ENCODE results near the gene UQCR11. TPM values are rescaled to one million over a fixed set of nuclear protein-coding genes. Genes with fewer than 3 reads are reported as not detected.

UQCR11 gene
- total and polyA plus RNA-seq, 8 donors, result 40.5 to 89.4 (median 73.7) TPM

DNA sequence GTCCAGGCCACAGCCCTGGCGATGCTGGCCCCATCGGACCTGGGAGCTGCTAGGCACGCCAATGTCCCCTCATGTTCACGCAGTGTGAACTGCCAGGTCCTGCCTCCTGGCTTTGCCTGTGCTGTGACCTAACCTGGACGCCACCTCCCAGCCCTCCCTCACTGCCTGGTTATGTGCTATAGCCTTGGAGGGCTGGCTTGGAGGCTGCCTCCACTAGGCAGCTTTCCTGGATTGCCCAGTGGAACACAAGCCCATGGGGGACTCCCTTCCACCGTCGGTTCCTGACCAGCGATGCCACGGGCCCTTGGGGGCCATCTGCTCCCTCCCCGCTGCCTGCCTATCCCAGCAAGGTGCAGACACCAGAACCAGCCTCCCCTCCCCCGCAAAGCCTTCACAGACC, 15.2 kb upstream of the UQCR11 start:
- Histone ChIP-seq H3K27ac (no peak overlapping the region), H3K36me3 (peaks cover 0 to 2% (median 0%) of the 10 kb centered on the region in 3 donors), H3K4me3 (no peak overlapping the region), H3K27me3 (no peaks in the 10 kb centered on the region), H3K9me3 (no peaks in the 10 kb centered on the region), H3K4me1 (no peaks in the 10 kb centered on the region)
- TF ChIP-seq, protein P1, sequence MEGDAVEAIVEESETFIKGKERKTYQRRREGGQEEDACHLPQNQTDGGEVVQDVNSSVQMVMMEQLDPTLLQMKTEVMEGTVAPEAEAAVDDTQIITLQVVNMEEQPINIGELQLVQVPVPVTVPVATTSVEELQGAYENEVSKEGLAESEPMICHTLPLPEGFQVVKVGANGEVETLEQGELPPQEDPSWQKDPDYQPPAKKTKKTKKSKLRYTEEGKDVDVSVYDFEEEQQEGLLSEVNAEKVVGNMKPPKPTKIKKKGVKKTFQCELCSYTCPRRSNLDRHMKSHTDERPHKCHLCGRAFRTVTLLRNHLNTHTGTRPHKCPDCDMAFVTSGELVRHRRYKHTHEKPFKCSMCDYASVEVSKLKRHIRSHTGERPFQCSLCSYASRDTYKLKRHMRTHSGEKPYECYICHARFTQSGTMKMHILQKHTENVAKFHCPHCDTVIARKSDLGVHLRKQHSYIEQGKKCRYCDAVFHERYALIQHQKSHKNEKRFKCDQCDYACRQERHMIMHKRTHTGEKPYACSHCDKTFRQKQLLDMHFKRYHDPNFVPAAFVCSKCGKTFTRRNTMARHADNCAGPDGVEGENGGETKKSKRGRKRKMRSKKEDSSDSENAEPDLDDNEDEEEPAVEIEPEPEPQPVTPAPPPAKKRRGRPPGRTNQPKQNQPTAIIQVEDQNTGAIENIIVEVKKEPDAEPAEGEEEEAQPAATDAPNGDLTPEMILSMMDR (IDR thresholded peaks at IDR 0.05), result no peak
- intact Hi-C loops (cut with DNase I), result no loop called here
- DNase-seq, result peak in 1 of 6 donors; percentile 36
- no peak for ATAC-seq
- 90 to 97% methylated on average over 11 of the region's 11 CpGs for WGBS, 2 donors
- no peak for FAIRE-seq

DNA sequence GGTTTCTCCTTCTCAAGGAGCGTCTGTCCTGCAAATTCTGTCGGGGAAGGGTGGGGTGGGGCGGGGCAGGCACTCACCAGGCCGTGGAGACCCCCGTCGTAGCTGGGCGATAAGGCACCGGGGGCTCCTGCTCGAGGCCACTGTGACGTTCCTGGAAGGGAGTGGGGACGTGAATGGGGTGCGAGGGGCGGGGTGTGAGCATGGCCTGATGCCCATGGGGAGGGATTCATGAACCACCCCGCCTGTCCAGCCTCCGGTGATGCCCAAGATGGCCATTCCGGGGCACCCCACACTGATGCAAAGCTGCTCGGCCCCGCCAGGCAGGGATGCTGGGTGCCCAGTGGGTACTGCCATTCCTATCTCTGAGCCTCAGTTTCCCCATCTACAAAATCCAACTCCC, 14.4 kb upstream of the UQCR11 start:
- DNase-seq (peak in 1 of 6 donors; percentile 17), ATAC-seq (no peak), FAIRE-seq (no peak)
- H3K27ac ChIP-seq, result no peak overlapping the region
- 93 to 96% methylated on average over 18 of the region's 18 CpGs for WGBS, 2 donors
- no peaks in the 10 kb centered on the region for H3K4me1 ChIP-seq
- no peaks in the 10 kb centered on the region for H3K27me3 ChIP-seq
- H3K36me3 ChIP-seq, result peaks cover 0 to 10% (median 0%) of the 10 kb centered on the region in 3 donors
- H3K9me3 ChIP-seq, result no peaks in the 10 kb centered on the region
- no peak overlapping the region for H3K4me3 ChIP-seq
- TF ChIP-seq, protein P1 (IDR thresholded peaks at IDR 0.05), result no peak
- intact Hi-C loops (cut with DNase I), result no loop called here

DNA sequence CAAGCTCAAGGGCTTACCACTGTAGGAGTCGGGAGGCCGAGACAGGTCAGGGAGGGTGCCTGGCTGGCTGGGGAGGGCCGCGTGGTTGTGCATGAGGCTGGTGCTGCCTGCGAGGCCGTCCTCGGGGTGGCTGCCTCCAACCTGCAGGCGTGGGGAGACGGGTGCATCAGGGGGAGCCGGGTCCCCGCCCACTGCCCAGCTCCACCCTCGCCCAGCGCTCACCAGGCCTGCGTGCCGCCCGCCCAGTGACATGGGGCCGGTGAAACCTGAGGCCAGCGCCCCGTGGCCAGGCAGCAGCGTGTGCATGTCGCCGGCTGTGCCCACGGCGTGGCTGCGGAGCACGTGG, 13.8 kb upstream of the UQCR11 start:
- TF ChIP-seq, protein P1 (IDR thresholded peaks at IDR 0.05), result no peak
- WGBS, 2 donors, result 94% methylated on average over 14 to 26 of the region's 26 CpGs
- Histone ChIP-seq H3K4me1 (no peaks in the 10 kb centered on the region), H3K36me3 (peaks cover 0 to 17% (median 0%) of the 10 kb centered on the region in 3 donors), H3K27ac (no peak overlapping the region), H3K4me3 (no peak overlapping the region), H3K9me3 (no peaks in the 10 kb centered on the region), H3K27me3 (no peaks in the 10 kb centered on the region)
- DNase-seq, result peak in 2 of 6 donors; percentile 31 to 69
- no peak for ATAC-seq
- no peak for FAIRE-seq
- intact Hi-C loops (cut with DNase I), result no loop called here

DNA sequence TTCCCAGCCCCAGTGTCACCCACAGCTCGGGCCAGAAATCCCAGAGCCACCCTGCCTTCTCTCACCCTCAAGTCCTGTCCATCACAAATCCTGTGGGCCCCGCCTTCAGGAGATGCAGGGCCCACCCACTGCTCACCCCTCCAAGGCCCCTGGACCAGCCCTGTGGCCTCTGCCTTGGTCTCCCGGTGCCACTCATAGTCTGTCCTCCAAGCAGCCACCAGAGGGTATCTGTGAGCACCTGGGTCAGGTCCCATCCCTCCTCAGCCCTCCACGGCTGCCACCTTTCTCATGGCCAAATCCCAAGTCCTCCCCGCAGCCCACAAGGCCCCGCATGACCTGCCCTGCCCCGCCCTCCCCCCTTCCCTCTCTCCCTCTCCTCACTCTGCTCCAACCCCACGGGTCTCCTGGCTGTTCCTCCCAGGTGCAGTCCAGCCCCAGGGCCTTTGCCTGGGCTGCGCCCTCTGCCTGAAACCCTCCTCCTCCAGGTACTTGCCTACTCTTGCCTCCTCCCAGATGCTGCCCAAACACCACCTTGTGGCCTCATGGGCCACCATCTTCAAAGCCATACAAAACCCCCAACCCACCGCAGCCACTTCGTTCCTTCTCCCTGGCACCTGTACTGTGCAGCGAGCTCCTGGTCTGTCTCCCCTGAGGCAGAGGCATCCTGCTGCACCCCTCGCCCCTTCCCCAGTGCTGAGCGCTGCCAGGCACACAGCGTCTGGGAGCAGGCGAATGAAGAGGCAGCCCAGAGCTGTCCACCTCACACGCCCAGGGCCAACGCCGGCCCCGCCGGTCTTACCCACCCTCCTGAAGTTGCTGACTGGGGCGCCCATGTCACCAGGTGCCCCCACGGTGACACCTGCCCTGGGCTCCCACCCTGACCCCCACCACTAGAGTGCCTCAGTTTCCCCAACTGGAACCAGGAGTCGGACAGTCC, 13.2 kb upstream of the UQCR11 start:
- no peaks in the 10 kb centered on the region for H3K27me3 ChIP-seq
- FAIRE-seq (no peak), ATAC-seq (peak; percentile 69 to 89 (median 82)), DNase-seq (peak in 5 of 6 donors; percentile 46 to 75 (median 62))
- intact Hi-C loops (cut with DNase I), result no loop called here
- WGBS, 2 donors, result 72 to 74% methylated on average over 24 of the region's 24 CpGs
- H3K4me3 ChIP-seq, result no peak overlapping the region
- TF ChIP-seq, protein P1 (IDR thresholded peaks at IDR 0.05), result no peak
- H3K9me3 ChIP-seq, result no peaks in the 10 kb centered on the region
- no peak overlapping the region for H3K27ac ChIP-seq
- H3K4me1 ChIP-seq, result no peaks in the 10 kb centered on the region
- H3K36me3 ChIP-seq, result peaks cover 0 to 22% (median 0%) of the 10 kb centered on the region in 3 donors

DNA sequence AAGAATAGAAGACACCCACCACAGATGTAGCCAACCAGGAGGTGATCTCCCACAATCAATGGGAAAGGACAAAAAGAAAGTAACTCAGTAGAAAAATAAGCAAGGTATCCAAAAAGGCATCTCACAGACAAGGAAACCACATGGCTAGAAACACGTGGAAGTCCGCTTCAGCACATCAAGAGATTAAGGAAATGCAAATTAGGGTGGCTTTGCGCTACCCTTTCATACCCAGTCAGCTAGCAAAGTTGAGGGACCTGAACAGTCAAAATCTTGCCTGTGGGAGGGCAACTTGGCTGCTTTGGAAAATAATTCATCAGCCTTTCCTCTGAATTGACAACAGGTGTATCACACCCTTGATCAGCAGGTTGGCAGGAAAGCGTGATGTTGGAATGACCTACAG, 11.6 kb upstream of the UQCR11 start:
- H3K27ac ChIP-seq, result no peak overlapping the region
- DNase-seq, result no peak
- H3K27me3 ChIP-seq, result no peaks in the 10 kb centered on the region
- TF ChIP-seq, protein P1 (IDR thresholded peaks at IDR 0.05), result no peak
- H3K36me3 ChIP-seq, result peaks cover 0 to 33% (median 0%) of the 10 kb centered on the region in 3 donors
- WGBS, 2 donors, result 73 to 76% methylated on average over 4 of the region's 4 CpGs
- no peak for ATAC-seq
- intact Hi-C loops (cut with DNase I), result no loop called here
- no peaks in the 10 kb centered on the region for H3K4me1 ChIP-seq
- no peak overlapping the region for H3K4me3 ChIP-seq
- no peak for FAIRE-seq
- no peaks in the 10 kb centered on the region for H3K9me3 ChIP-seq
